Kidney glomerular epithelial cell (primary cell): ENCODE results near the gene SMOC2.

Experiments
- DNase-seq: peaks from one replicate; lab custom pipeline; 2025; lab: John Stamatoyannopoulos, UW

Gene SMOC2

GRCh38 chr6:168709390-168709789 lies 268.4 kb downstream of the SMOC2 start:
- no peak for DNase-seq

DNA sequence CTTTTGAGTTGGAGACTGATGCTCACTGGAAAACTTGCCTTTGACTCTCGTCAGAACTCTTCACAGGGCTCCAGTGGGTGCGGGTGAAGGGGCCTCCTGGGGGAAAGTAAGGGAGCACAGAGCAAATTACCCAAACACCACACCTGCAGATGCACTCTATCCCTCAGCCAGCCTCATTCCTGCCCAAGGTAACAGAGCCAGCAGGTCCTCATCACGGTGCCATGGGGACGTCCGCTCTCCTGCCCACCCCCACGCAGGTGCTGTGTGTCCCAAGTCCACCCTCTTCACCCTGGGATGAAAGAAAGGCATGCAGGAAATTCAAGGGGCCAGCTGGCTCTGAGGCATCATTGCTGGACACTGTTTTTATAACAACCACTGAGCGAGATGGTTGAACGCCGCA lies 269.0 kb downstream of the SMOC2 start:
- DNase-seq, result no peak

DNA sequence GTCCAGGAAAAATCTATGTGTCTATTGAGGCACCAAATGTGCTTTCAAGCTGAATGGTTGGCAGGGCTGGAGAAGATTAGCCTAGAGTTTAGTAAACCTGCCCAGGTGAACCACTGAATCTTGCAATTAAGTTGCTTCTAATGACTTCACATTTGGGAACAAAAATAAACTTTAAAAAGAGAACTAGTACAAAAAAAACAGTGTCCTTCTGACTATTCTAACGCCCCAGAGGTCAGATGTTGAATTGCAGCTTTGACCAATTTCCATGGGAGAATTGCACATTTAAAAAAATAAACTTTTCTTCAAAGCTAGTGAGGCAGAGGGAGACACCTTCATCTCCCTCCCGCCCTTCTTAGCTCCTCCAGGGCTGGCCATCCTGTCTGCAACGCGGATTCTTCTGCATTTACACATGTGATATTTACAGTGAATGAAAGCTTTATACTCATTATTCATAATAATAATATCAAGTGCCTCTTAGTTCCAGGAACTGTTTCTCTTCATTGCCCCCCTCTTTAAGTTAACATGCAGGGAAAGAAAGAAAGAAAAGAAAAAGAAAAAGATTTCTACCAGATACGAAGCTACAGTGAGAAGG lies 270.2 kb downstream of the SMOC2 start:
- DNase-seq, result no peak

DNA sequence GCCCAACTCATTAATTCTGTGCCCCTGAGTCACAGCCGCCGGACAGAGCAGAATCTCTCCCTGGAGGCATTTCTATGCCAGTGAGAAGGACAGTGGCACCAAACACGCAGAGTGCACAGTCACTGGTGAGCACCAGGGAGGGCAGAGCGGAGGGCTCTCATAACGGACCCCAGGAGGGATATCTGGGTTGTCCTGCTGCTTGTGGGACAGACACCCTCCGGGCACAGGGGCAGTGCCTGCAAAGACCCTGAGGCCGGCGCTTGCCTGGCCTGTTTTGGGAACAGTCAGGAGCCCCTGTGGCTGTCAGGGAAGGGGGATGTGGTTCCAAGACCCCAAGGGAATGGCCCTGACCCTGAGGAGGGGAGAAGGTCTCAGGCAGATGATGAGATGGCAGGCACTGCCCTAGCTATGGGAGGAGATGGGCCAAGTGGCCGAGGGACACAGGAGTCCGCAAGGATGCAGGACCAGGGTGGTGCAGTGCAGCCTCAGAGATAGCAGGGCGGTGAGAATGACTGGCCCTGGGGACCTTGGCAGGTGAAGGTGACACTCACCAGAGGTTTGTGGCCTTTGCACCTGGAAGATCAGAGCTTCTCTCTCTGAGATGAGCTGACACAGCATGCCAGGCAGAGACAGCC lies 270.8 kb downstream of the SMOC2 start:
- no peak for DNase-seq

DNA sequence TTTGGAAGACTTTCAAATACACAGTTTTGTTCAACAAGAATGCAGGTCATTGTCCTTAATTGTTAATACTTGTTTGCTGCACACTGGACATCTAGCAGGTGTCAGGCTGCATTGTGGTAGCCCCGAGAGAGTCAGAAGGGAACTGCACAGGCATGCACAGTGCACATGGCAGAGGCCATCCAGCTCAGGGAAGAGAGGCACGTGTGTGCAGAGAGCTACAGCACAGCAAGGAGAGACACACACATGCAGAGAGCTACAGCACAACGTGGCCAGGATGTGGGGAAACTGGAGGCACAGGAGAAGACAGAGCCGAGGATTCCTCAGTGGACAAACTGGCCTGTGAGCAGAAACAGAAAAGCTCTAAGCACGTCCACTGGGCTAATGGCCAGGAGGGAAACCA lies 272.0 kb downstream of the SMOC2 start:
- DNase-seq, result no peak

GRCh38 chr6:168713839-168714238 lies 272.9 kb downstream of the SMOC2 start:
- DNase-seq, result no peak

DNA sequence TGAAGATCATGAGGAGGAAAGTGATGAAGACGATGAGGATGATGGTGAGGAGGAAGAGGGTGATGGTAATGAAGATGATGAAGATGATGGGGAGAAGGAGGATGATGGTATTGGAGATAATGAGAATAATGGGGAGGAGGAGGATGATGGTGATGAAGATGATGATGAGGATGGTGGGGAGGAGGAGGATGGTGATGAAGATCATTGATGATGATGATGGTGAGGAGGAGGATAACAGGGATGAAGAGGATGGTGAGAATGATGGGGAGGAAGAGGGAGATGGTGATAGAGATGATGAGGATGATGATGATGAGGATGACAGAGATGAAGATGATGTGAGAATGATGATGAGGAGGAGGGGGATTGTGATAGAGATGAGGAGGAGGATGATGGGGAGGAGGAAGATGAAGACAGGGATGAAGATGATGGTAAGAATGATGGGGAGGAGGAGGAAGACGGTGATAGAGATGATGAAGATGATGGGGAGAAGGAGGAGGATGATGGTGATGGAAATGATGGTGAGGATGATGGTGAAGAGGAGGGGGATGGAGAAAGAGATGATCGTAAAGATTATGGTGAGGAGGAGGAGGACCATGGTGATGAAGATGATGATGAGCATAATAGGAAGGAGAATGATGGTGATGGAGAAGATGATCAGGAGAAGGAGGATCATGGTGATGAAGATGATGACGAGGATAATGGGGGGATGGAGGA lies 273.7 kb downstream of the SMOC2 start:
- DNase-seq, result no peak

DNA sequence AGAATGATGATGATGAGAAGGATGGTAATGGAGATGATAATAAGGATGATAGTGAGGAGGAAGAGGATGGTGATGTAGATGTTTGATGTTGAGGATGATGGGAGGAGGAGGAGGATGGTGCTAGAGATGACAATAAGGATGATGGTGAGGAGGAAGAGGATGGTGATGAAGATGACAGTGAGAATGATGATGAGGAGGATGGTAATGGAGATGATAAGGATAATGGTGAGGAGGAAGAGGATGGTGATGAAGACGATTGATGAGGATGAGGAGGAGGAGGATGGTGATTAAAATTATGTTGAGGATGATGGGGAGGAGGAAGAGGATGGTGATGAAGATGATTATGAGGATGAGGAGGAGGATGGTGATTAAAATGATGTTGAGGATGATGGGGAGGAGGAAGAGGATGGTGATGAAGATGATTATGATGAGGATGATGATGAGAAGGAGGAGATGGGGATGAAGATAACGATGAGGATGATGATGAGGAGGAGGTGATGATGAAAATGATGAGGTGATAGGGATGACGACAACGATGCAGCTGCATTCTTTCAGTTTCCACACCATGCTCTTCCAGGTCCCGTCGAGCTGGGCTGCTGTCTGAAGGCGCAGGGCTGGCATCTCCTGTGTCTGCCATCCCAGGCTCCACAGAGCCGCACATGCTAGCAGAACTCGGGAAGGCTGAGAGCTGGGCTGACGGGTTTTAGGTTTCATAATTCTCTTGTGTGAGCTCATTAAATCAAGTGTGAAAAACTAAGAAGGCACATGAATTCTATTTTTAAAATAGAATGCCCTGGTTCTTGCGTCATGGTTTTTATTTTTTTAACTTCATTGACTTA lies 274.9 kb downstream of the SMOC2 start:
- no peak for DNase-seq

- DNase-seq, result no peak
Measured at GRCh38 chr6:168716581-168716980, 275.6 kb downstream of the SMOC2 start.

GRCh38 chr6:168717491-168717890 lies 276.5 kb downstream of the SMOC2 start:
- DNase-seq, result no peak
